SU-DHL-6 (cell line): ENCODE measurements around the gene PLCB2.

Experiments used
- H2AFZ ChIP-seq: fragments of 200-600 bp; sonication (generic); 2 replicates; pipeline ENCODE4 v1.6.1; 2014; ENCODE audit warnings: low read depth, mild to moderate bottlenecking, moderate library complexity, mixed read lengths, antibody characterized with exemption, low read length; ENCODE audit not compliant: severe bottlenecking
- H3F3A ChIP-seq: fragments of 200-600 bp; shearing (Covaris generic); 2 replicates; pipeline ENCODE4 v1.6.0; 2016; ENCODE audit warnings: antibody characterized with exemption, mild to moderate bottlenecking; ENCODE audit not compliant: insufficient read depth
- H3K27ac ChIP-seq: fragments of 200-600 bp; sonication (generic); 2 replicates; pipeline ENCODE4 v1.5.1; 2016; ENCODE audit warnings: low read depth, mild to moderate bottlenecking, low read length, moderate library complexity, mixed read lengths
- H3K27me3 ChIP-seq: fragments of 200-600 bp; sonication (generic), shearing (Covaris generic); 2 replicates; pipeline ENCODE4 v1.6.0; 2014; ENCODE audit warnings: mild to moderate bottlenecking, low read length
- H3K36me3 ChIP-seq: fragments of 200-600 bp; sonication (generic); 2 replicates; pipeline ENCODE4 v1.6.1; 2014; ENCODE audit warnings: mild to moderate bottlenecking, low read length, mixed read lengths
- H3K4me2 ChIP-seq: fragments of 300-600, 200-600 bp; shearing (Covaris generic), sonication (generic); 2 replicates; pipeline ENCODE4 v1.6.0; 2014; ENCODE audit warnings: low read length, low read depth, mild to moderate bottlenecking; ENCODE audit not compliant: poor library complexity, severe bottlenecking
- H3K4me3 ChIP-seq: fragments of 200-600 bp; sonication (generic); 2 replicates; pipeline ENCODE4 v1.5.1; 2014; ENCODE audit warnings: antibody characterized with exemption, low read length, mild to moderate bottlenecking, mixed read lengths; ENCODE audit not compliant: insufficient read depth, poor library complexity, severe bottlenecking
- H3K79me2 ChIP-seq: fragments of 200-600 bp; sonication (generic); 2 replicates; pipeline ENCODE4 v1.6.1; 2014; ENCODE audit warnings: mild to moderate bottlenecking, low read length, moderate library complexity; ENCODE audit not compliant: insufficient read depth
- H3K9ac ChIP-seq: fragments of 200-600 bp; sonication (generic); 2 replicates; pipeline ENCODE4 v1.7.0; 2014; ENCODE audit warnings: mild to moderate bottlenecking, low read length
- H3K9me2 ChIP-seq: fragments of 200-600 bp; sonication (generic); replicated peaks from 2 replicates; pipeline ENCODE4 v1.6.1; 2014; ENCODE audit warnings: low read length; ENCODE audit not compliant: insufficient read depth
- H3K9me3 ChIP-seq: fragments of 200-600 bp; sonication (generic); 2 replicates; pipeline ENCODE4 v1.6.1; 2014; ENCODE audit warnings: low read length, mixed read lengths; ENCODE audit not compliant: insufficient read depth
- H4K20me1 ChIP-seq: fragments of 200-600 bp; sonication (generic); 2 replicates; pipeline ENCODE4 v1.6.1; 2014; ENCODE audit warnings: low read depth, mild to moderate bottlenecking, antibody characterized with exemption, low read length, moderate library complexity, mixed read lengths
- CTCF ChIP-seq: fragments of 200-600 bp; sonication (generic); IDR thresholded peaks from one replicate; pipeline ENCODE4 v1.5.1; 2017; ENCODE audit warnings: antibody characterized with exemption, mild to moderate bottlenecking, low read length, moderate library complexity; ENCODE audit not compliant: insufficient read depth, poor library complexity, severe bottlenecking
- EZH2phosphoT487 ChIP-seq: fragments of 200-600 bp; sonication (generic), shearing (Covaris generic); conservative IDR thresholded peaks from 2 replicates; pipeline ENCODE4 v1.6.1; 2018; ENCODE audit warnings: mild to moderate bottlenecking, antibody characterized with exemption, low read length, moderate library complexity, mixed read lengths

Gene PLCB2

GRCh38 chr15:40330368-40330836 is 22.7 kb upstream of the PLCB2 start:
- no peaks in the 10 kb centered on the region for H3K36me3 ChIP-seq
- TF ChIP-seq CTCF (no peak), EZH2phosphoT487 (no peak)
- H3K9ac ChIP-seq: no peak overlapping the region
- no peak overlapping the region for H3K4me3 ChIP-seq
- H3F3A ChIP-seq: no peaks in the 10 kb centered on the region
- H3K9me2 ChIP-seq: no peaks in the 10 kb centered on the region
- no peaks in the 10 kb centered on the region for H4K20me1 ChIP-seq
- H3K9me3 ChIP-seq: no peaks in the 10 kb centered on the region
- no peak overlapping the region for H3K27ac ChIP-seq
- H2AFZ ChIP-seq: no peak overlapping the region
- no peaks in the 10 kb centered on the region for H3K27me3 ChIP-seq
- H3K79me2 ChIP-seq: no peaks in the 10 kb centered on the region
- no peak overlapping the region for H3K4me2 ChIP-seq

GRCh38 chr15:40329804-40330203 is 22.1 kb upstream of the PLCB2 start:
- H3K9ac ChIP-seq: no peak overlapping the region
- H2AFZ ChIP-seq: no peak overlapping the region
- no peaks in the 10 kb centered on the region for H3K79me2 ChIP-seq
- H3K27ac ChIP-seq: no peak overlapping the region
- no peaks in the 10 kb centered on the region for H4K20me1 ChIP-seq
- no peaks in the 10 kb centered on the region for H3K9me2 ChIP-seq
- H3F3A ChIP-seq: no peaks in the 10 kb centered on the region
- H3K36me3 ChIP-seq: no peaks in the 10 kb centered on the region
- no peak overlapping the region for H3K4me3 ChIP-seq
- no peak for TF ChIP-seq CTCF
- no peak for TF ChIP-seq EZH2phosphoT487
- H3K4me2 ChIP-seq: no peak overlapping the region
- no peaks in the 10 kb centered on the region for H3K9me3 ChIP-seq
- H3K27me3 ChIP-seq: no peaks in the 10 kb centered on the region

- H4K20me1 ChIP-seq: no peaks in the 10 kb centered on the region
- H3K4me3 ChIP-seq: no peak overlapping the region
- H3F3A ChIP-seq: no peaks in the 10 kb centered on the region
- no peak overlapping the region for H3K9ac ChIP-seq
- no peak overlapping the region for H3K4me2 ChIP-seq
- H3K36me3 ChIP-seq: no peaks in the 10 kb centered on the region
- no peaks in the 10 kb centered on the region for H3K27me3 ChIP-seq
- H3K9me3 ChIP-seq: no peaks in the 10 kb centered on the region
- H3K27ac ChIP-seq: no peak overlapping the region
- H3K79me2 ChIP-seq: no peaks in the 10 kb centered on the region
- H3K9me2 ChIP-seq: no peaks in the 10 kb centered on the region
- no peak overlapping the region for H2AFZ ChIP-seq
- TF ChIP-seq CTCF: no peak
- no peak for TF ChIP-seq EZH2phosphoT487
Observed at GRCh38 chr15:40328751-40329150, 21.0 kb upstream of the PLCB2 start.

- no peak overlapping the region for H3K4me3 ChIP-seq
- no peaks in the 10 kb centered on the region for H3K79me2 ChIP-seq
- no peak overlapping the region for H3K9ac ChIP-seq
- no peak overlapping the region for H3K4me2 ChIP-seq
- no peaks in the 10 kb centered on the region for H3K36me3 ChIP-seq
- no peaks in the 10 kb centered on the region for H3F3A ChIP-seq
- no peak for TF ChIP-seq CTCF
- TF ChIP-seq EZH2phosphoT487: no peak
- H3K9me3 ChIP-seq: no peaks in the 10 kb centered on the region
- H3K27me3 ChIP-seq: no peaks in the 10 kb centered on the region
- H3K9me2 ChIP-seq: no peaks in the 10 kb centered on the region
- no peaks in the 10 kb centered on the region for H4K20me1 ChIP-seq
- no peak overlapping the region for H3K27ac ChIP-seq
- H2AFZ ChIP-seq: no peak overlapping the region
Observed at GRCh38 chr15:40328176-40328575, 20.4 kb upstream of the PLCB2 start.
